ENCODE results near the gene ATP6V0B. TPM values are rescaled to one million over a fixed set of nuclear protein-coding genes. Genes with fewer than 3 reads are reported as not detected.
A peak's percentile ranks its signal among the peaks of the same experiment; 100 is the strongest.

ATP6V0B gene
- total and polyA plus RNA-seq, 2 of the 8 experiments (the other 6 are each of a cell fraction or from before 2014, with no cell fraction given), result 105 to 308 TPM

- Histone ChIP-seq H3K23me2 (ENCODE audit: low read depth, low read length) (peaks cover 19% of the 10 kb centered on the region), H3K79me1 (ENCODE audit: low read depth, low read length) (0 out of 2 replicates have a peak, but pooled peaks cover 4% of the 10 kb centered on the region), H3K18ac (ENCODE audit: extremely low read depth, low read length) (no peak within 1 kb of the TSS), H3K4me2 (ENCODE audit: insufficient read depth in 1 of 2, low read depth in 2 of 2, low read length in 2 of 2) (peak within 1 kb of the TSS; percentile 69 to 85), H2BK12ac (ENCODE audit: low read depth, low read length) (no peak within 1 kb of the TSS), H4K5ac (ENCODE audit: insufficient read length, low read depth, low read length) (no peak within 1 kb of the TSS), H3K23ac (ENCODE audit: insufficient read length) (no peak within 1 kb of the TSS), H2BK120ac (replicated peaks; ENCODE audit: low read depth, low read length) (no peak within 1 kb of the TSS), H2BK20ac (ENCODE audit: low read length) (no peak within 1 kb of the TSS), H4K91ac (replicated peaks; ENCODE audit: insufficient read length, low read length) (no peak within 1 kb of the TSS), H2BK15ac (ENCODE audit: low read length) (no peak within 1 kb of the TSS; the same call in 1 of the 2 replicates), H3K4me1 (replicated peaks in 1 of 4; ENCODE audit: control insufficient read depth in 3 of 4, insufficient read depth in 4 of 4, low read length in 3 of 4) (peaks cover 0 to 10% (median 5%) of the 10 kb centered on the region in 4 experiments; a peak in 5 of 7 replicates), H3K79me2 (ENCODE audit: control insufficient read depth in 1 of 2, insufficient read depth in 2 of 2, low read length in 2 of 2) (peaks cover 0 to 12% of the 10 kb centered on the region in 2 experiments; a peak in 2 of 4 replicates), H3K27ac (ENCODE audit: low read depth, low read length) (0 out of 2 replicates have a peak within 1 kb of the TSS, but pooled peaks have one; percentile 9), H4K20me1 (replicated peaks in 1 of 2; ENCODE audit: control insufficient read depth in 1 of 2, insufficient read depth in 2 of 2, low read length in 2 of 2) (peaks cover 2 to 7% of the 10 kb centered on the region in 2 experiments), H2BK5ac (ENCODE audit: low read depth, low read length) (peak within 1 kb of the TSS; percentile 75), H2AK5ac (ENCODE audit: low read depth, low read length) (no peak within 1 kb of the TSS), H3K36me3 (ENCODE audit: control insufficient read depth in 2 of 4, insufficient read depth in 4 of 4, low read length in 3 of 4) (peaks cover 0 to 14% (median 8%) of the 10 kb centered on the region in 4 experiments; a peak in 4 of 8 replicates), H3K9ac (replicated peaks in 1 of 4; ENCODE audit: extremely low read depth in 1 of 4, low read depth in 3 of 4, low read length in 3 of 4) (peak within 1 kb of the TSS; percentile 72 to 81 (median 76)), H2AFZ (ENCODE audit: low read length) (0 out of 2 replicates have a peak within 1 kb of the TSS, but pooled peaks have one; percentile 39), H3K14ac (ENCODE audit: insufficient read length) (no peak within 1 kb of the TSS), H4K8ac (ENCODE audit: extremely low read depth, insufficient read depth, low read length) (peak within 1 kb of the TSS; percentile 84), H3K4ac (replicated peaks; ENCODE audit: insufficient read length, low read depth, low read length) (peak within 1 kb of the TSS; percentile 27), H3K56ac (replicated peaks; ENCODE audit: insufficient read length, low read depth, low read length) (no peak within 1 kb of the TSS), H3K4me3 (ENCODE audit: extremely low read depth in 1 of 4, insufficient read depth in 2 of 4, low read depth in 3 of 4, low read length in 4 of 4) (peak within 1 kb of the TSS; percentile 65 to 100 (median 97)), H3K27me3 (replicated peaks in 1 of 4; ENCODE audit: control insufficient read depth in 3 of 4, extremely low read depth in 1 of 4, insufficient read depth in 3 of 4, low read length in 3 of 4) (no peaks in the 10 kb centered on the region), H3K9me3 (ENCODE audit: insufficient read depth in 2 of 2, low read depth in 1 of 2, low read length in 1 of 2) (no peaks in the 10 kb centered on the region)
- WGBS, 2 experiments (ENCODE audit: extremely low coverage in 1 of 2, insufficient coverage in 1 of 2, insufficient read length in 1 of 2, insufficient replicate concordance in 2 of 2, low coverage in 1 of 2, low lambda C conversion rate in 2 of 2, missing lambda C conversion rate in 1 of 2), result 3% methylated on average over 39 of the region's 47 CpGs; no CpG with 5 or more reads in 1 of the 2 experiments
- ChIA-PET POLR2A (ENCODE audit: partially characterized antibody) (interaction anchor here (0.7 to 12.9 kb wide), 6 partner anchors 9 to 22 kb away, joined by 3 to 189 read pairs (median 8); partner anchors contain the start of genes CCDC24 and IPO13), CTCF (ENCODE audit: partially characterized antibody) (interaction anchor here (1.2 to 9.2 kb wide), 11 partner anchors 8 to 206 kb away, joined by 3 to 79 read pairs (median 6); partner anchors contain the start of genes IPO13 and SLC6A9)
- FAIRE-seq (peak; percentile 85), DNase-seq (ENCODE audit: low read depth in 1 of 2, low spot score in 2 of 2) (peak; percentile 88 to 91)
- TF ChIP-seq CTCF (IDR thresholded peaks at IDR 0.05; ENCODE audit: control extremely low read depth in 1 of 3, insufficient read depth in 1 of 3, low read depth in 1 of 3, low read length in 3 of 3) (no peak), RNF2 (IDR thresholded peaks at IDR 0.05; ENCODE audit: borderline replicate concordance, low read depth, low read length, missing control alignments, poor library complexity, severe bottlenecking) (no peak), SAP30 (IDR thresholded peaks at IDR 0.05; ENCODE audit: insufficient read depth, insufficient replicate concordance, low read length) (peak; percentile 98), ATF3 (IDR thresholded peaks at IDR 0.05; ENCODE audit: insufficient read depth, low read depth, low read length) (no peak), CHD2 (IDR thresholded peaks at IDR 0.05; ENCODE audit: low read length) (peak; percentile 64), CBX8 (IDR thresholded peaks at IDR 0.05; ENCODE audit: borderline replicate concordance, low read depth, low read length) (no peak), SIRT6 (IDR thresholded peaks at IDR 0.05; ENCODE audit: low read length) (no peak)
Observed at GRCh38 chr1:43969746-43970466, 4.9 kb upstream of the ATP6V0B start, which contains the start of gene DPH2. TSS of gene DPH2 (plus strand) at chr1:43970010. CDS start at chr1:43970176, 166 bp downstream.
